Activated CD8-positive, alpha-beta T cell treated with anti-CD3 and anti-CD28 coated beads, Interleukin-2, amount 10 ng/mL, durations not matched to agents 7 days and 5 days (primary cell): ENCODE measurements around the gene HERPUD1. TPM values are rescaled to one million over a fixed set of nuclear protein-coding genes. Genes with fewer than 3 reads are reported as not detected.
A peak's percentile ranks its signal among the peaks of the same experiment; 100 is the strongest.

Experiments used
- ATAC-seq: fragments of 150-1000 bp; cut with Tn5 transposase; one replicate; pipeline ENCODE4 v1.10.0; 2021; ENCODE audit warnings: moderate library complexity
- CTCF ChIA-PET: fragments of 350-600 bp; sonication (Branson Sonifier 250); formaldehyde crosslinking; loops from one replicate; lab custom pipeline; 2021; ENCODE audit warnings: antibody characterized with exemption; lab: Charles Lee
- POLR2A ChIA-PET: fragments of 350-600 bp; sonication (Branson Sonifier 250); formaldehyde crosslinking; loops from one replicate; lab custom pipeline; 2021; ENCODE audit warnings: antibody characterized with exemption; lab: Charles Lee
- DNase-seq: peaks from one replicate; pipeline ENCODE4 v3.0.0-alpha.2; 2020
- H3K27ac Mint-ChIP-seq: one replicate; pipeline ENCODE4 v1.8.0; 2021; ENCODE audit warnings: mild to moderate bottlenecking, mixed read lengths
- H3K27me3 Mint-ChIP-seq: one replicate; pipeline ENCODE4 v1.8.0; 2021; ENCODE audit warnings: low read depth, mixed read lengths
- H3K36me3 Mint-ChIP-seq: one replicate; pipeline ENCODE4 v1.8.0; 2021; ENCODE audit warnings: low read depth, mixed read lengths
- H3K4me1 Mint-ChIP-seq: one replicate; pipeline ENCODE4 v1.8.0; 2021; ENCODE audit warnings: low read depth, mixed read lengths
- H3K4me3 Mint-ChIP-seq: one replicate; pipeline ENCODE4 v1.8.0; 2021; ENCODE audit warnings: mild to moderate bottlenecking, mixed read lengths
- H3K9me3 Mint-ChIP-seq: one replicate; pipeline ENCODE4 v1.8.0; 2022; ENCODE audit warnings: mixed read lengths; ENCODE audit not compliant: insufficient read depth
- total RNA-seq, 2 experiments: library from RNA; stranded (reverse); gene quantifications; one replicate each; pipeline ENCODE4 v1.2.3, GENCODE V29; 2021

Gene HERPUD1
- total RNA-seq, 2 experiments from 2014 or later: 88.2 to 95.2 TPM

DNA sequence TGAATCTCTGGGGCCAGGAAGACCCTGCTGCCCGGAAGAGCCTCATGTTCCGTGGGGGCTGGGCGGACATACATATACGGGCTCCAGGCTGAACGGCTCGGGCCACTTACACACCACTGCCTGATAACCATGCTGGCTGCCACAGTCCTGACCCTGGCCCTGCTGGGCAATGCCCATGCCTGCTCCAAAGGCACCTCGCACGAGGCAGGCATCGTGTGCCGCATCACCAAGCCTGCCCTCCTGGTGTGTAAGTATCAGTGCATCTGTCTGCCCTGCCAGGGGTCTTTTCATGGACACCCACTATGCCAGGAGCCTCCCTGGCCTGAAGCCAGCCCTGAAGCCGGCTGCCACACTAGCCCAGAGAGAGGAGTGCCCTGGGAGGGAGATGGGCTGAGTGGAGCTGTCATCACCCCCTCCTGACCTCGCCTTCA, 29.9 kb downstream of the HERPUD1 start, which contains the start of gene CETP:
Gene CETP, plus strand, starts transcription at position 100 of the 431 bp plus-strand sequence. Its CDS starts 30 bp downstream, at position 130.
- ChIA-PET POLR2A (interaction anchor here (1.5 kb wide), 2 partner anchors 17 to 30 kb away, joined by 3 to 8 read pairs; no protein-coding TSS in a partner anchor), CTCF (interaction anchor here (1.0 to 6.1 kb wide), 5 partner anchors 9 to 79 kb away, joined by 3 to 89 read pairs (median 63); no protein-coding TSS in a partner anchor)
- Mint-ChIP-seq H3K4me3 (no peak within 1 kb of the TSS), H3K36me3 (no peaks in the 10 kb centered on the region), H3K27ac (no peak within 1 kb of the TSS), H3K4me1 (peaks cover 22% of the 10 kb centered on the region), H3K27me3 (peaks cover 2% of the 10 kb centered on the region), H3K9me3 (no peaks in the 10 kb centered on the region)
- ATAC-seq (no peak), DNase-seq (no peak)

DNA sequence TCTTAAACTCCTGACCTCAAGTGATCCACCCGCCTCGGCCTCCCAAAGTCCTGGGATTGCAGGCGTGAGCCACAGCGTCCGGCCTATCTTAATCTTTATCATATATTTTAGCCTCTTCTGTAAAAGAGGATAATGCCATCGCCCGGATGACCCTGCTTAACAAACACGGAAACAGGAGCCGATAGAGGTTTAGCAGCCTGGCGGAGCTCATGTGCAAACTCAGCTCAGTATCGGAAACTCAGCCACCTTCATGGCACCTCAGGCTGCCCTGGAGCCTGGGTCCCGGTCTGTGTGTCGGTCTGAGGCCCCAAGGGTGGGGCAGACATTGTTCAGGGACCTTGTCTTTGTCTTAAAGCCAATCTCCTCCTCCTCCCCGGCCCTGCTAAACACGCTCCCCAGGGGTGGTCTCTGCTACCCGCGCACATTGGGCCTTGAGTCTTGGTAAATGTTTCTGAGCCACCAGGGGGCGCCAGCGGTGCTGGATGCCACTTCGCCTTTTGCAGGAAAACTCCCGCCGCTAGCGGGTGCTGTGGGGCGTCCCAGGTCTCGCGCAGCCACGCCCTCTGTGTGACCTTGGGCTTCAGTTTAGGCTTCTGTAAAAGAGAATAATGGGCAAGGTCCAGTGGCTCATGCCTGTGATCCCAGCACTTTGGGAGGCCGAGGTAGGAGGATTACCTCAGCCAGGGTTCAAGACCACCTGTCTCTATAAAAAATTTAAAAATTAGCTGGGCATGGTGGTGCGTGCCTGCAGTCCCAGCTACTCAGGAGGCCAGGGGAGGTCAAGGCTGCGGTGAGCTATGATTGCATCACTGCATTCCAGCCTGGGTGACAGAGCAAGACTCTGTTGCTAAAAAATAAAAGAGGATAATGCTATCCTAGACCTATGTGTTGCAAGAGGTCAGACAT, 32.6 kb downstream of the HERPUD1 start:
- peaks cover 2% of the 10 kb centered on the region for H3K27me3 Mint-ChIP-seq
- ATAC-seq (peak; percentile 90), DNase-seq (peak; percentile 97)
- H3K36me3 Mint-ChIP-seq: no peaks in the 10 kb centered on the region
- no peaks in the 10 kb centered on the region for H3K9me3 Mint-ChIP-seq
- H3K27ac Mint-ChIP-seq: peak overlapping the region; percentile 68
- no peak overlapping the region for H3K4me3 Mint-ChIP-seq
- CTCF ChIA-PET: interaction anchor here (0.5 to 6.1 kb wide), 76 partner anchors 12 to 356 kb away, joined by 3 to 107 read pairs (median 4); partner anchors contain the start of genes HERPUD1, MT2A, NLRC5 and SLC12A3
- POLR2A ChIA-PET: interaction anchor here (0.6 to 4.1 kb wide), 6 partner anchors 25 to 82 kb away, joined by 3 to 25 read pairs (median 4); partner anchors contain the start of gene NLRC5
- H3K4me1 Mint-ChIP-seq: peaks cover 22% of the 10 kb centered on the region

DNA sequence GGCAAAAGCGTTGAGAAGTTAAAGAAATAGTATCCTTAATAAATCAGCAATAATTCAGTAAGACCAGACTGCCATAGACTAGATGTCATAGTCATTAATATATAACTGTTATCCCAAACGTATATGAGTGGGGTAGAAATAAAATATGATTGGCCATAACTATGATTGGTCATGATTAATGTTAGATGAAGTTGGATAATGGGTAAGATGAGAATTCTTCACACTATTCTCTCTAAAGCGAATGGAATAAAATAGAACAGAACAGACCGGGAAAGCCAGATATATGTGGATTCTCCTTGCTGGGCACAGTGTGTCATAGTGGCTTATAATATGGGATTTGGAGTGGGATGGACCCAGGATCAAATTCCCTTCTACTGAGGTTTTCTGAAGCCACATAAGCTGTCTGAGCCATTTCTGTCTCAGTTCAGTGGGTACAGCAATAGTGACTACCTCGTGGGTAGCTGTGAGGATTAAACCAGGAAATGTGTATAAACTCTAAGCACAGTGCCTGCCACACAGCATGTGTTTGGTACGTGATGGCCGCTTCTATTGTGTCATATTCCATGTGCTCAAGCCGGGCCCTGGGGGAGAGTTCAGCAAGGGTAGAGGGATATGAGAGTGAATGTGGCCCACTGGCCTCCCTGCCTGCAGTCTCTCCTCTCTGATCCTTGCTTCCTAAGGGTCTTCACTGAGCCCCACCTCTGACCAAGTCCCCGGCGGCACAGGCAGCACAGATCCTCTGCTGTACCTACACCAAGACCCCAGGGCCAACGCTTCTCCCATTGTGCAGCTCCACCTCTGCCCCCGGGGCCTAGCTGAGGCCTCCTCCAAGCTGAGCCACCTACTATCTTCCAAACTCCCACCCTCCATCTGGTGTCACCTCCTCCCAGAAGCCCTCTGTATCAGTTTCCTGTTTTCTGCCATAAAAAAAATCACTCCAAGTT, 33.5 kb downstream of the HERPUD1 start:
- Mint-ChIP-seq H3K36me3 (no peaks in the 10 kb centered on the region), H3K4me3 (no peak overlapping the region), H3K4me1 (peaks cover 22% of the 10 kb centered on the region), H3K27ac (peak overlapping the region; percentile 68), H3K9me3 (no peaks in the 10 kb centered on the region), H3K27me3 (no peaks in the 10 kb centered on the region)
- ChIA-PET CTCF (interaction anchor here (0.6 to 6.1 kb wide), 43 partner anchors 8 to 222 kb away, joined by 3 to 107 read pairs (median 5); partner anchors contain the start of genes HERPUD1, NLRC5 and SLC12A3), POLR2A (interaction anchor here (1.2 to 4.1 kb wide), 5 partner anchors 18 to 76 kb away, joined by 3 to 25 read pairs (median 3); partner anchors contain the start of gene NLRC5)
- ATAC-seq (no peak), DNase-seq (no peak)

DNA sequence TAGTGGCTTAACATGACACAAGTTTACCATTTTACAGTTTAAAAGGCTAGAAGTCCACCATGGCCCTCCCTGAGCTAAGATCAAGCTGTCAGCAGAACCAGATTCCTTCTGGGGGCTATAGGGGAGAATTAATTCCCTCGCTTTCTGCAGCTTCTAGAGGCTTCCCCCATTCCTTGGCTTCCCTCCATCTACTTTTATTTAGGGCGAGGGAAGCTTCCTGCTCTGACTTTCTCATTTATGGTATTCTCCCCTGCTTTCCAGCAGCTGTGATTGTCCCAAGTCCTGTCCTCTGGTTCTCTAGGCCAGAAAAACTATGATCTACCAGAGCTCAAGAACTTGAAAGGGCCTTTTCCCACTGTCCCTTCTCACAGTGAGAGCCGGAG, 34.1 kb downstream of the HERPUD1 start:
- ATAC-seq: no peak
- CTCF ChIA-PET: interaction anchor here (0.6 to 6.1 kb wide), 21 partner anchors 9 to 204 kb away, joined by 3 to 107 read pairs (median 4); partner anchors contain the start of gene NLRC5
- no peaks in the 10 kb centered on the region for H3K27me3 Mint-ChIP-seq

DNA sequence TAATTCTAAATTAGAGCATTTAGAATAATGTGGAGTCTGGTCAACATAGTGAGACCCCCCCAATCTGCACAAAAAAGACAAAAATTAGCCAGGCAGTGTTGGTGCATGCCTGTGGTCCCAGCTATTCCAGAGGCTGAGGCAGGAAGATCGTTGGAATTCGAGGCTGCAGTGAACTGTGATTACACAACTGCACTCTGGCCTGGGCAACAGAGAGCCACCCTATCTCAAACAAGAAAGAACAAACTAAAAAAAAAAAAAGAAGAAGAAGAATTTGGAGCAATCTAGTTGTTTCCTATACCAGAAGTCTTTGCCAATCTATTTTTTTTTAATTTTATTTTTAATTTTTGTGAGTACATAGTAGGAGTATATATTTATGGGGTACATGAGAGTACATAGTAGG, 35.8 kb downstream of the HERPUD1 start:
- ChIA-PET CTCF (interaction anchor here (1.1 to 4.8 kb wide), 3 partner anchors 18 to 116 kb away, joined by 3 to 107 read pairs (median 18); partner anchors contain the start of gene NLRC5), POLR2A (interaction anchor here (0.6 to 4.1 kb wide), 2 partner anchors 8 to 74 kb away, joined by 3 to 25 read pairs; no protein-coding TSS in a partner anchor)
- Mint-ChIP-seq H3K27me3 (no peaks in the 10 kb centered on the region), H3K9me3 (no peaks in the 10 kb centered on the region), H3K27ac (no peak overlapping the region), H3K4me3 (no peak overlapping the region), H3K4me1 (peaks cover 28% of the 10 kb centered on the region), H3K36me3 (no peaks in the 10 kb centered on the region)
- no peak for ATAC-seq
- DNase-seq: no peak

More for the DNA sequence above, 34.1 kb downstream of the HERPUD1 start:
- no peaks in the 10 kb centered on the region for H3K9me3 Mint-ChIP-seq
- peaks cover 23% of the 10 kb centered on the region for H3K4me1 Mint-ChIP-seq
- no peaks in the 10 kb centered on the region for H3K36me3 Mint-ChIP-seq
- DNase-seq: no peak
- H3K27ac Mint-ChIP-seq: peak overlapping the region; percentile 68
- POLR2A ChIA-PET: interaction anchor here (1.2 to 4.1 kb wide), 4 partner anchors 17 to 76 kb away, joined by 3 to 25 read pairs (median 4); partner anchors contain the start of gene NLRC5
- no peak overlapping the region for H3K4me3 Mint-ChIP-seq

DNA sequence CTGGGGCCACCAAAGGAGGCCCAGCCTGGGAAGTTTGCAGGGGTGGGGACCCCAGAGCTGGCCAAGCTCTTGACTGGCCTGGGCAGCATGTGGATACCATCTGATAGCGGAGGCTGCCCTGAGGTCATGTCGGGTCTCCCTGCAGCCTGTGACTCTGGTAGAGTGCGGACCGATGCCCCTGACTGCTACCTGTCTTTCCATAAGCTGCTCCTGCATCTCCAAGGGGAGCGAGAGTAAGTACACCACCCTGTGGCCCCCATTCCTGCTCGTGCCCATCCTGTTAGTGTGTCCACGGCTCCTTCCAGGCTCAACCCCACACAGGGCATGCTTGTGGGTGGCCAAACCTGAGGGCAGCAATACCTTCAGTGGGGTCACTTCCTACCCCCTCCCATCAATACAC, 37.8 kb downstream of the HERPUD1 start:
- ATAC-seq (no peak), DNase-seq (no peak)
- ChIA-PET CTCF (interaction anchor here (1.3 to 1.4 kb wide), 3 partner anchors 8 to 114 kb away, joined by 3 to 6 read pairs (median 4); partner anchors contain the start of gene CETP), POLR2A (interaction anchor here (0.8 to 4.4 kb wide), 5 partner anchors 12 to 108 kb away, joined by 3 to 21 read pairs (median 3); partner anchors contain the start of gene NLRC5)
- Mint-ChIP-seq H3K4me3 (no peak overlapping the region), H3K4me1 (peaks cover 30% of the 10 kb centered on the region), H3K36me3 (no peaks in the 10 kb centered on the region), H3K27ac (no peak overlapping the region), H3K27me3 (no peaks in the 10 kb centered on the region), H3K9me3 (no peaks in the 10 kb centered on the region)

DNA sequence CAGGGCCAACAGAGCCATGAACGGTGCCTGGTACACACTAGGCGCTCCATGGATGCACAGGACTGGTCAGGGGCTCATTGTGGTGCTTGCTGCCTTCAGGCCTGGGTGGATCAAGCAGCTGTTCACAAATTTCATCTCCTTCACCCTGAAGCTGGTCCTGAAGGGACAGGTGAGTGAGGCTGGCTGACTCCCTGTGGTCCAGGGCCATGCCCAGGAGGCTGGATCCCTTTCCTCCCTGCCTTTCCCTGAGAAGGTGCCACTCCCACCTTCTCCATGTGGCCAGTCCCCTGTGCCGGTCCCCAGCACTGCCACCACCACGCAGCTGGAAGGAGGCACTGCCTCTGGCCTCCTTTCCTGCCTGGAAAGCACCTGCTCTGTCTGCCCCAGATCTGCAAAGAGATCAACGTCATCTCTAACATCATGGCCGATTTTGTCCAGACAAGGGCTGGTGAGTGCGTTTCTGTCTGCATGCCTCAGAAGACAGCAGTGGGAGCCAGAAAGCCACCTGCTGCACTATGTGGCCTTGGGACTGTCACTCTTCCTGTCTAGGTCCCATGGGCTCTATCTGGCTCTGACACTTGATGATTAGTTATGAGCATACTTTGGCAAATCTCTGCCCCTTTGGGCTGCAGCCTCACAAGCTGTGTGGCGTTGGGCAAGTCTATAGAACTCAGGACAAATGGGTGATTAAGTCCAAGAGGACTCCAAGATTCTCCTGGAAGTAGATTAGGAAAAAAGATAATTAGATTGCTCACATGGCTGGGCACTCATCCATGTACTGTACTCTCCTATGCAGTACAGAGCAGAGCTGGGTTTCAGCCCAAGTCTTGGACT, 39.2 kb downstream of the HERPUD1 start:
- H3K27ac Mint-ChIP-seq: no peak overlapping the region
- no peaks in the 10 kb centered on the region for H3K27me3 Mint-ChIP-seq
- H3K4me1 Mint-ChIP-seq: peaks cover 25% of the 10 kb centered on the region
- no peak for ATAC-seq
- no peaks in the 10 kb centered on the region for H3K9me3 Mint-ChIP-seq
- no peak for DNase-seq
- POLR2A ChIA-PET: interaction anchor here (1.0 to 4.4 kb wide), 7 partner anchors 11 to 107 kb away, joined by 3 to 21 read pairs (median 4); partner anchors contain the start of gene NLRC5
- no peak overlapping the region for H3K4me3 Mint-ChIP-seq
- CTCF ChIA-PET: interaction anchor here (1.0 to 1.4 kb wide), 5 partner anchors 9 to 113 kb away, joined by 3 to 6 read pairs (median 4); partner anchors contain the start of gene CETP
- H3K36me3 Mint-ChIP-seq: no peaks in the 10 kb centered on the region

DNA sequence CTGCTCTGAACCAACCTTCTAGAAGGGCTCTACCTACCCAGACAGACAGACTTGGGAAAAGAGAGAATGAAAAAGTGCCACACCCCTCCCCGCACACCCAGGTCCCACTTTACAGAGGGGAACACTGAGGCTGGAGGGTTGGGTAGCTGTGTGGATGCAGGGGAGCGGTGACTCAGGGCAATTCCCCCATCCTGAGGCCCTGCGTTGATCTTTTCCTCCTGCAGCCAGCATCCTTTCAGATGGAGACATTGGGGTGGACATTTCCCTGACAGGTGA, 39.8 kb downstream of the HERPUD1 start:
- ChIA-PET CTCF (interaction anchor here (1.0 to 10.2 kb wide), 4 partner anchors 7 to 112 kb away, joined by 4 to 87 read pairs (median 4); no protein-coding TSS in a partner anchor), POLR2A (interaction anchor here (0.9 to 4.4 kb wide), 6 partner anchors 9 to 39 kb away, joined by 3 to 21 read pairs (median 4); partner anchors contain the start of gene NLRC5)
- no peaks in the 10 kb centered on the region for H3K9me3 Mint-ChIP-seq
- H3K27ac Mint-ChIP-seq: no peak overlapping the region
- no peaks in the 10 kb centered on the region for H3K27me3 Mint-ChIP-seq
- peaks cover 3% of the 10 kb centered on the region for H3K36me3 Mint-ChIP-seq
- H3K4me1 Mint-ChIP-seq: peaks cover 27% of the 10 kb centered on the region
- no peak overlapping the region for H3K4me3 Mint-ChIP-seq
- ATAC-seq: no peak
- DNase-seq: no peak

DNA sequence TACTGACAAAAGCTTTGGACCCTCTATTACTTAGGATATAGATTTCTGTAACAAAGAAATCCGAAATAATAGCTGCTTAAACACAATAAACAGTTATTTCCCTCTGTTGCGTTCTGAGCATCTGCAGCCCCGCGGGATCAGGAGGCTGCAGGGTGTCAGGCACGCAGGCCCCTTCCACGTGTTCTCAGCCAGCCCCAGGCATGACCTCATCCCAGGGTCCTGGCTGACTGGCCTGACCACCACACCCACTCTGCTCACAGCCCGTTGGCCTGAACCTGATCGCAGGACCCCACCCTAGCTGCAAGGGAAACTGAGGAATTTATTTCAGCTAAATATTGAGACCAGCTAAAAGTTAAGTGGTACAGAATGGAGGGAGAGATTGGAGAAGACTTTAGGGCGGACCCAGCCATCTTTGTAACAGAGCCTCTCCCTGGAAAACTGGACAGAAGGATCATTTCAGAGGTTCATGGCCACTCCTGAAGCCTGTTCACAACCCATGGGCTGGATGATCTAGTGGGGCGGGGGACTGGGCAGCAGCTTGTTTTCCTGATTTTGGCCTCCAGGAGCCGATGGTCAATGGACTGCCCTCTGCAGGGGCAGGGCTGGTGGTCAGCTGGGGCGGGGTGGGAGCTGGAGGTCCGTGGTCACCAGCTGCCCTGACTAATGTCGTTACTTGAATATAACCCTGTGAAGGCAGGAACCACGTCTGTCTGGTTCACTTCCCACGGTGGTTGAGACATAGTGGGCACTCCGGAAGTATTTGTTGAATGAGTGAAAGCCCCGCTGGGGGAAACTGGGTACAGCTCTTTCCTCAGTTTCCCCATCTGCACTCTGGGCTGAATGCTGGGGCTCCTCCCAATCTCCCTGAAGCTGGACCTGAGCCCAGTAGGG, 40.7 kb downstream of the HERPUD1 start:
- POLR2A ChIA-PET: interaction anchor here (0.6 to 4.4 kb wide), 6 partner anchors 9 to 40 kb away, joined by 3 to 21 read pairs (median 3); partner anchors contain the start of gene NLRC5
- no peak overlapping the region for H3K4me3 Mint-ChIP-seq
- DNase-seq: no peak
- no peak overlapping the region for H3K27ac Mint-ChIP-seq
- H3K36me3 Mint-ChIP-seq: peaks cover 8% of the 10 kb centered on the region
- H3K27me3 Mint-ChIP-seq: no peaks in the 10 kb centered on the region
- H3K9me3 Mint-ChIP-seq: no peaks in the 10 kb centered on the region
- no peak for ATAC-seq
- CTCF ChIA-PET: interaction anchor here (0.6 to 10.2 kb wide), 3 partner anchors 8 to 69 kb away, joined by 3 to 87 read pairs (median 4); no protein-coding TSS in a partner anchor
- peaks cover 32% of the 10 kb centered on the region for H3K4me1 Mint-ChIP-seq
